GM19193 (cell line): ENCODE results near the gene CIZ1.

Source experiments
- POLR2A ChIP-seq: IDR thresholded peaks from 4 replicates; pipeline ENCODE4 v1.6.1; 2011; ENCODE audit not compliant: insufficient read depth, insufficient read length; ENCODE audit errors: extremely low read depth

CIZ1 gene

DNA sequence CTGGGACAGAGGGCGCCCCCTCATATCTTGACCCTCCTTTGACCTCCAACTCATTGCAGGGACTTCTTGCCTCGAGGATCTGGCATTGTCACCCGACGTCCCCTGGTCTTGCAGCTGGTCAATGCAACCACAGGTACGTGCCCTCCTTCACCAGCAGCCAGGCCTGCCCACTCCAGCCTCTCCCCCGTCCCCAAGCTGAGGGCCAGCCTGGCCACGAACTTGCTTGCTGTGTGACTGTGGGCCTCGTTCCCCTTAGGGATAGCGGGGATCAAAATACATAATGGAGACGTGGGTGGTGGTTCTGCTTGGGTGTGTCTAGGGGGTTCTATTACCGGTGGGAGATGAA is 26.8 kb upstream of the CIZ1 start:
- no peak for TF ChIP-seq POLR2A

DNA sequence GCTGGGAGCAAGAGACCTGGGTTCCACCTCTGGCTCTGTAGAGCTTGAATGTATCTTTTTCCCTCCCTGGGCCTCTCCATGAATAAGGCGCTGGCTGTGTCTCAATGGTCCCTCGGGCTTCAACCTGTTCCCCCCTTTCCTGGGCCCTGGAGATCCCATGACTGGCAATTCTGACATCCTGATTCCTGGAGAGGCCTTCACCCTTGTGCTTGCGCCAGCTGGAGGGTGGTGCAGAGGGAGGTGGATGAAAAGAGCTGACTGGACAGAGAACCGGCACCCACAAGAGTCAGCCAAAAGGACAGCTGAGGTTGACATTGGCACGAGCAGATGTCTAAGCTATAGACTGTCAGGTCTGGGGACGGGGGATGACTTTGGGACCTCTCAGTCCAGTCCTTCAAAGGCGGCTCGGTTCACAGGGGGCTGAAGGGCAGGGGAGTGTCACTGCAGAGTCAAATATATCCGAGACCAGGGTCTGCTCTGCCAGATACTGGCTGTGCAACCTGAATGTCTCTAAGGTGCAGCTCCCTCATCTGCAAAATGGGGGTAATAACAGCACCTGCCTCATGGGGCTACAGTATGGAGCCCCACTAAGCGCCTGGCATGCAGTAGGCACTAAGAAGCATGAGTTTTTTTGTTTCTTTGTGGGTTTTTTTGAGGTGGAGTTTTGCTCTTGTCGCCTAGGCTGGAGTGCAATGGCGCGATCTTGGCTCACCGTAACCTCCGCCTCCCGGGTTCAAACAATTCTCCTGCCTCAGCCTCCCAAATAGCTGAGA is 25.6 kb upstream of the CIZ1 start:
- no peak for TF ChIP-seq POLR2A

DNA sequence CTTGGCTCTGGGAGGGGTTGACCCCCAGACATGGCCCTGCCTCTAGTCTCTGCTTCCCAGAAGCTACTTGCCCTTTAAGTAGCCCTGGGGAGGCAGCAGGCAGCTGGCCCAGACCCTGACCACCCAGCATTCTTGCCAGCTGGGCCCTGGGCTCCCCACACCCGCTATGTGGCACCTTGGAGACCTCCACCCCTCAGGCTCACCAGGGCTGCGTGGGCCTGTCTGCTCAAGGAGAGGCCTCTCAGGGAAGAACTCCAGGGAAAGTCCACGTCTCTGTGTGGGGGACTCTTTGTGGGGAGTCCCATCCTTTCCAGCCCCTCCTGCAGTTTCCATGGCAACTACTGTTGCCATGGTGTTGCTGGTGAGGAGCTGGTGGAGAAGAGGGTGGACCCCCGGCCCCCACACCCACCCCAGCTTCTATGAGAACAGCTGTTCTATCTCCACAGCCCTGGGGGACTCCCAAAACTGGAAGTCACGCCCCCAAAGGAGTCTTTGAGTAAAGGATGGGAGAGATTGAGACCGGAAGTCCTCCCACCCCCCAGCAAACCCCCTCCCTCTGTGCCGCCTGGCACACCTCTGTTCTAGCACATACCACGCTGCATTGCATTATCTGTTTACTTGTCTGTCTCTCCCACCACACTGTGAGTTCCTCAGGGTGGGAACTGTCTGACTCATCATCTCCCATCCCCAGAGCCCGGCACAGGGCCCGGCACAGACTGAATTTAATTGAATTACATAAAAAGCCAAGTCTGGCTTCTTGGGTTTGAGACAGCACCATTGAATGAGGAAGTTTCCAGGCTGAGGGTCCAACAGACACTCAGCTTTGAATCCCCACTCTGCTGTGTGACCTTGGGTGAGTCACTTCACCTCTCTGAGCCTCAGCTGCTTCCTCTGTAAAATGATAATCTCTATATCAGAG is 24.4 kb upstream of the CIZ1 start:
- TF ChIP-seq POLR2A = no peak

DNA sequence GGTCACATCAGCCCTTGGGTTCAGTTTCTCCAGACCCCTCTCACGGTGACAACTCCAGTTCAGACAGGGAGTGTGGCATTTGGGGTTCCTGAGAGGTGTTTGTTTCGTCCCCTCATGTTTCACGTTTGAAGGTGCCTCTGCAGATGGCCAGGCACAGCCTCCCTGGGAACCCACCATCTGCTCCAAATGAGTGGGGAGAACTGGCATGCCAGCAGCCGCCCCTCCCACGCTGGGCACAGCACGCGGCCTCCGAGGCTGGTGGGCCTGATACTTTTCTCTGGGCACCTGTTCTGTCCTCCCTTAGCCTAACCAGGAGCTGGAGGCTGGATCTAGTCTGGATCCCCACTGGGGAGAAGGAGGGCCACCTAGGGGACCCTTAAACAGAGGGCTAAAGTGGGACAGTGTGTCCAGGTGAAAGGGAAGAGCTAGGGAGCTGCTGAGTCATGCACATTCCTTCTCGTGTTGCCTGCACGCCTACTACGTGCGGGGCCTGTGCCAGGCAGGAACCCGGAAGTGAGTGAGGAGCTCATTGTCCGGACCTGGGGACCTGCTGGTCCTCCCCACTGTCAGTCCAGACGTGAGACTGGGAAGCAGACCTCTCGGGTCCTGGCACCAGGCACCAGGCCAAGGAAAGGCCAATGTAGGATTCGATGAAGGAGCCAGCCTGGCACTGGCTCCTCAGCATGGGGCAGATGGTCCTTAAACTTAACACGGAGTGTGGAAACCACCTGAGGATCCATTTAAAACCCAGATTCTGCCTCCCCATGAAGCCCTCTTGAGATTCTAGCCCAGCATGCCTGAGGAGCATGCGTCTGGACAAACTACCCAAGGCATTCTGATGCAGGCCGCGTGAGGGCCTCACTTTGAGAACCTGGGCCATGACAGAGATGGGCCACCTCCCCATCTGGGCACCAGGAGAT is 23.5 kb upstream of the CIZ1 start:
- no peak for TF ChIP-seq POLR2A

DNA sequence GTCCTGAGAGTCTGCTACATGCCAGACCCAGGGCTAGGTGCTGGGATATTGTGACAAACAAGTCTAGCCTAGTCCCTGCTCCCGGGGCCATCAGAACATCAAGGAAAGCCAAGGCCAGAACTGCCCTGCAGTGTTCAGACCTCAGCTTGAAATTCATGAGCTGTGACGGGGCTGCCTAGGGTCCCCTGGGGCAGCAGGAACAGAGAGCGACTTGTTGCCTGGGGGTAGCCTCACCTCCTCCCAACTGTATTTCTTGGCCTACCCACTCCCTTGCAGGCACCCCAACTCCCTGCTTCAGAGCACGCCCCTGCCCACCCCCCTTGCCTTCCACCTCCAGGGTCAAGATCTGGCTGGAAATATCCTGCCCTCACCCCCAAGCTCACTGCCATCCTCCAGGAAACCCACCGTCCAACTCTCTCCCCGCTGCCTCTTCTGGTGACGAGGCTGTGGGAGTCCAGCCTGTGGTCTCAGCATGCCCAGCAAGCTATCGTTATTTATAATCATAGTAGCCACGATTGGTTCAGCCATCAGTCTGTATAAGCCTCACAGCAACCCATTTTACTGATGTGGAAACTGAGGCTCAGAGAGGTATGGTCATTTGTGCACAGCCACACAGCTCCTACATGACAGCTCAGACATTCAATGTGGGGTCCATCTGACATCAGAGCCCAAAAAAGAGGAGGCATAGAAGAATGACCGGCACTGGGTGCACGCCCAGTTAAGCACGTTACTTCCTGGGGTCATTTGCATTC is 22.6 kb upstream of the CIZ1 start:
- TF ChIP-seq POLR2A = no peak

DNA sequence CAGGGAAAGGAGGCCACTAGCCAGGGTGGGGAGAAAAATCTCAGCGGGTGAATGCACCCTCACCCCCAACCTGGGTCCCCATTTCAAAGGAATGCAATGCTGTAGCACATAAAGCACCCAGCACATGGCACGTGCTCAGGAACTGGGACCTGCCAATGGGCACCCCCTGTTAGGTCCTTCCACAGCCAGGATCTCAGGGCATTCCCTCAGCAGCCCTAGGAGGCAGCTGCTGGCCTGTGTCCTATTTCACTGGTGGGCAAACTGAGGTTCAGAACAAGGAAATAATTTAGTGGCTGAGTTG is 20.6 kb upstream of the CIZ1 start:
- TF ChIP-seq POLR2A = no peak

DNA sequence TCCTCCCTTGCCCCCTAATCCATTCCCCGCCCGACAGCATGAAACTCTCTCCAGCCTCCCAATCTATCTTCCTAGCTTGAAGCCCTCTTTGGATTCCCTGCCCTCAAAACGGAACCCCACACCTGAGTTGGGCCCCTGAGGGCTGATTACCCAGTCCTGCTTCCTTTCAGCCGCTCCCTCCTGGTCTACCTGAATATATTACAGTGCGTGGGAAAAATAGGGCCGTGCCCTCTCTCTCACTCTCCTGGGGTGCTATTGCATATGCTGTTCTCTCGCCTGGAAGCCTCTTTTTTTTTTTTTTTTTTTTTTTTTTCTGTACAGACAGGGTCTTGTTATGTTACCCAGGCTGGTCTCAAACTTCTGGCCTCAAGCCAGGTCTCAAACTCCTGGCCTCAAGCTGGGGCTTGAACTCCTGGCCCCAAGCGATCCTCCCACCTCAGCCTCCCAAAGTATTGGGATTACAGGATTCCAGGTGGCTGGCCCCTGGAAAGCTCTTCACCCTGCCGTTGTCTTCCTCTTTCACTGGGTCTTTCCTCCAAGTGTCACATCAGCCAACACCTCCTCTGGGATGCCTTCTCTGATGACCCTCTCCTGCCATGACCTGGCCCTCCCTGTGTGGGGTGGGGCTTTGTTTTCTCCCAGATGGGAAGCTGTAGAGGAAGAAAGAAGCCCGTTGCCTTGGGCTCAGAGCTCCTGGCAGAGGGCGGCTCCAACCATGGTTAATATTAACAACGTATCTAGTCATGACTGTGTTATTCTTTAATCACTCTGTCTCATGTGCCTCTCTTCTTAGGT is 20.0 kb upstream of the CIZ1 start:
- no peak for TF ChIP-seq POLR2A

DNA sequence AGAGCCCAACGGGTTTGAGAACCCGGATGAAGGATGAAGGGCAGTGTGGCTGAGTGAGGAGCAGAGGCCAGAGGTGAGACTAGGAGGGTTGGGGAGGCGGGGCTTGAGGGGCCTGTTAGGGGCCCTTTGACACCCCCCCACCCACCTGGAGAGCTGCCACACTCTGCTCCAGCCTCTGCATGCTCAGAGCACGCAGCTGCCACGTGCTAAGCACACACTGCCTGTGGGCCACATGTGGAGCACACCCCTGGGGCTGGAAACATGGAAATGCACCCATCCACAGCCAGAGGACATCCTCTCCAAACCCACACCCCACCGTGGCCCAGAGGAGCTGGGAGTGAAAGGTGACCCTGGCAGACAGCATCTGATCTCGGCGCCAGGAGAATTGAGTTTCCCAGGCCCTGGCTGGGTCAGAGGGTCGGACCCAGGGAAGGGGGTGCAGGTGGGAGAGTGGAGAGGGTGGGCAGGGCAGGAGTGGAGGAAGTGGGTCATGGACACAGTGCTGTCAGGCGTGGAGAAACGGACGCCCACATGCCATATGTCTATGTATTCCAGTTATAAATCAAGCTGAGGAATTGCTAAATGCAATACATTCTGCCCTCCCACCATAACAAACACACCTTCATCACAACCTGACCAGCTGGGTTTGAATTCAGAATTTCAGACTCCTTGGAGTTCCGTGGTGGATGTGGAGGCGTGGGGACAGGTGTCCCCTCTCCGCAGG is 17.7 kb upstream of the CIZ1 start:
- no peak for TF ChIP-seq POLR2A

DNA sequence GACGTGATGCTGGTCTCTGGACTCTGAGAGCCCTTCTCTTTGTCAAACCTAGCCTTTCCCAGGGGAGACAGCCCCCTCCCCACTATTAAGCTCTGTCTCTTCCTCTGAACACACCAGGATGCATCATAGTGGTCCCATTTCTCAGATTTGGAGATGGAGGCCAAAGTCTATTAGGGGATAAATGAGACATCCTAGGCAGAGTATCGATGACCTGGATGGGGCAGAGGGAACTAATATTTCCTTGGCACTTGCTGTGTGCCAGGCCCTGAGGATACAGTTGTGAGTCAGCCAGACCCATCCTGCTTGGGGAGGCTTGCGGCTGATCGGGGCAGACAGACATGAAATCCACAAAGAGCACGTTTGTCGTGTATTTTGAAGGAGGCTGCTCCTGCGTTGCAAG is 17.0 kb upstream of the CIZ1 start:
- no peak for TF ChIP-seq POLR2A

DNA sequence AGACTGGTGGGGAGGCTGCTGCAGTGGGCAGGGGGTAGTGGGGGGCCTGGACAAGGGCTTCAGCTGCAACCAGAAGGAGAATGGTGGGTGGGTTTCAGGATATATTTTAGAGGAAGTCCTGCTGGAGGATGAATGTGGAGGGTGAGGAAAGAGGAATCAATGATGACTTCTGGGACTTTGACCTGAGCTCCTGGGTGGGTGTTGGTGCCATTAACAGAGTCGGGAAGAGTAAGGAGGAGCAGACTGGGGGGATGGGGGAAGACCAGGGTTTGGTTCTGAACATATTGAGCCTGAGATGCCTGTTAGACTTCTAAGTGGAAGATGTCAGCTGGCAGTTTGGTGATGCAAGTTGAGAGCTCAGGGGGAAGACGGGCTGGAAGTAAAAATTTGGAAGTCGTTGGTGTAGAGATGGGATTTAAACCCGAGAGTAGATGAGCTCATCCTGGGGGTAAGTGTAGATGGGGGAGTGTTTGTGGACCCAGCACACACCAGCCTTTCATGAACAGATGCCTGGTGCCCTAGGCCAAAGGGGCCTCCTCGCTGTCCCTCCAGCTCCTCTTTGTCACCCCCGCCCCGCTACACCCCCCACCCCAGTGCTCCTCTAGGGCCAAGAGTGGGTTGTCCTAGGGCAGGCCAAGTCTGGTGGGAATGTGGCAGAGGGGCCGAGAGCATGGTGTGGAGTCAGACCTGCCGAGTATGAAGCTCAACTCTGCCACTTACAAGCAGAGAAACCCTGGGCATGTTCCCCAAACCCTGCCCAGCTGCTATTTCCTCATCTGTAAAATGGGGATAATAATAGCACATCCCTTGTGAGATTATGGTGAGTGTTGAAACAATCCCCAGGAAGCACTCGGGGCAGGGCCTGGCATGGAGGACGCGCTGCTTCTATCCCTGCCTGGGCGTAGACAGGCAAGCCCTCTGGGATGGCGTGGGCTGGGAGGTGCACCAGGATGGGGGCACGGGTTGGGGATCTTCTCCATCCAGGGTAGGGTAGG is 15.8 kb upstream of the CIZ1 start:
- TF ChIP-seq POLR2A = no peak

DNA sequence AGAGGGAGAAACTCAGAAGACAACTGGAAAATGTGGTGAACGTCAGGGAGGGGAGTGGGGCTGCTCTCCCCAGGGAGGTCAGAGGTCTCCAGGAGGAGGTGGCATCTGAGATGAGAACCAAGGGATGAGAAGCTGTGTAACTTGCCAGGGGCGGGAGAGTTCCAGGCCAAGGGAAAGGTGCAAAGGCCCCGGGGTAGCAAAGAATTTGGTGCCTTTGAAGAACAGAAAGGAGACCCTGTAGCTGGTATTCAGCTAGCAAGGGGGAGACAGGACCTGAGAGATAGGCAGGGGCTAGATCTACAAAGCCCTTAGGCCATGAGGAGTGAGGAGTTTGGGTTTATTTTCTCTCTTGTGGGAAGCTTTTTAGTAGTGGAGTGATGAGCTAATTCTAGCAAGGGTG is 15.1 kb upstream of the CIZ1 start:
- TF ChIP-seq POLR2A = no peak
